HG03378 (cell line): ENCODE data around the gene PPFIA1.

Experiments used
- ATAC-seq: cut with Tn5 transposase; IDR thresholded peaks from one replicate; pipeline ENCODE4 v1.9.1; 2021; ENCODE audit warnings: mild to moderate bottlenecking, moderate library complexity; ENCODE audit not compliant: unreplicated experiment

Gene PPFIA1

DNA sequence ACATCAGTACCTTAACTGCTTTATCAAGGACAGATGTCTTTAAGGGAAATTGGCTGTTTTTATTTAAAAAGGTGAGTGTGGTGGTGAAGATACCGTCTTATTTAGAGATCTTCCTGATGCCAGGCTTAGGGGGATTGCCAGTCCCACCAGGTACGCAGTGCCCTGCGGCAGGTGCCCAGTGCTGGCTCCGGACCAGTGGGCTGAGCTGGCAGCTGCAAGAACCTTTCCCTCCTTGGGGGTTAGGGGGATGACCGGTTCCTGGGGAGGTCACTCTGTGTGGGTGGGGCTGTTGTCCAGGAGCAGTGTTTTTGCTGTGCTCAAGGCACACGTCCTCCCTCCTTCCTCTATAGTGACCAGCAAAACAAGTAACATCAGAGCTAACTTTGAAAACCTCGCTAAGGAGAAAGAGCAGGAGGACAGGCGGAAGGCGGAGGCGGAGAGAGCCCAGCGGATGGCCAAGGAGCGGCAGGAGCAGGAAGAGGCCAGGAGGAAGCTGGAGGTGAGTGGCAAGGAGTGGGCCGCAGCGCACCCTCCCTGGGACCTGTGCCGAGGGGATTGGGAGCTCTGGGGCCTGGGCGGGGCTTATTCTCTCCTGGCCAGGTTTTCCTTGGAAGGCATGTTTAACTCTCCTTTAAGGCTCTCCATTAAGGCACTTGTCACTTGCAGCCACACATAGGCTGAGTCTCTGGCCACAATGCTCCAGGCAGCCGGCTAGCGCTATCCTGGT is 158.4 kb downstream of the PPFIA1 start:
- no peak for ATAC-seq

DNA sequence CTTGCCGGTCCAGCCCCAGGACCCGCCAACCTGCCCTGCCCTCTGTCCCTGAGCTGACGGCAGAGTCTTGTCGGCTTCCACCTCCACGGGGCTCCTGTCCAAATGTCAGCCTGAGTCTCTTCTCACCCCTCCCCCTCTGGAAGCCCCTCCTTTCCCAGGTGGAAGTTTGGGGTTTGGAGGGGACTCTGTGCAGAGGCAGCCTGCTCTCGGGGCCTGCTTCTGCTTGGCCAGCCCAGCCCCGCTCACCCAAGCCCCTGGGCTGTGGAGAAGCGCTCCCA is 158.9 kb downstream of the PPFIA1 start:
- ATAC-seq = no peak

DNA sequence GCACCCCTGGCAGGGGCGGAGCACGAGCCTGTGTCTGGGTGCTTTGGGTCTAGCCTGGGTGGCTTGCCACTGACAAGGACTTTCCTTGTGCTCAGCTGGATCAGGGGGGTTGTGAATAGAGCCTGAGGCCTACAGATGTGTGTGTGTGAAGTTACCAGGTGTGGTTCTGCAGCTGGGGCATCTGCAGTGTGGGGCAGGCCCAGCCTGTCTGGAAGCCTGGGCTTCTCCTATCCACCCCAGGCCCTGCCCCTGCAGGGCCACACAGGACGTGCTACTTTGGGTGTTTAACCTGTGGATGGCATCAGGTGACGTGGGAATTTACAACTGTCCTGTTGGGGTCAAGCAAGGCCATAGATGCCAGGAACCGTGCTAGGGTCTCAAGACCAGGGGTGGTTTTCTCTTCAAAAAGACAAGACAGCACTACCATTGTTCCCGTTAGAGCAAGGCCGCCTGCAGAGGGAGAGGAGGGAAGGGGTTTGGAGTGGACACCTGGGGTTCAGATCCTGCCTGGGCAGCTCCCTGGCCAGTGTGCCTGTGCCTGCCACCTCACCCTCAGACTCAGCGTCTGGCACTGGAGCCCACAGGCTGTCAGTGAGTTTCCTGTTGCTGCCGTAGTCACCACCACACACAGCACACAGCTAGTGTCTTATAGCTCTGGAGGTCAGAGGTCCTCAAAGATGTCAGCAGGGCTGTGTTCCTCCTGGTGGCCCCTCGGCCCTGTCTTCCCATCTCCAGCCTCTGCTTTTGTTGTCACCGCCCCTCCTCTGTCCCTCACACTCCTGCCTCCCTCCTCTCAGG is 159.4 kb downstream of the PPFIA1 start:
- ATAC-seq = no peak

DNA sequence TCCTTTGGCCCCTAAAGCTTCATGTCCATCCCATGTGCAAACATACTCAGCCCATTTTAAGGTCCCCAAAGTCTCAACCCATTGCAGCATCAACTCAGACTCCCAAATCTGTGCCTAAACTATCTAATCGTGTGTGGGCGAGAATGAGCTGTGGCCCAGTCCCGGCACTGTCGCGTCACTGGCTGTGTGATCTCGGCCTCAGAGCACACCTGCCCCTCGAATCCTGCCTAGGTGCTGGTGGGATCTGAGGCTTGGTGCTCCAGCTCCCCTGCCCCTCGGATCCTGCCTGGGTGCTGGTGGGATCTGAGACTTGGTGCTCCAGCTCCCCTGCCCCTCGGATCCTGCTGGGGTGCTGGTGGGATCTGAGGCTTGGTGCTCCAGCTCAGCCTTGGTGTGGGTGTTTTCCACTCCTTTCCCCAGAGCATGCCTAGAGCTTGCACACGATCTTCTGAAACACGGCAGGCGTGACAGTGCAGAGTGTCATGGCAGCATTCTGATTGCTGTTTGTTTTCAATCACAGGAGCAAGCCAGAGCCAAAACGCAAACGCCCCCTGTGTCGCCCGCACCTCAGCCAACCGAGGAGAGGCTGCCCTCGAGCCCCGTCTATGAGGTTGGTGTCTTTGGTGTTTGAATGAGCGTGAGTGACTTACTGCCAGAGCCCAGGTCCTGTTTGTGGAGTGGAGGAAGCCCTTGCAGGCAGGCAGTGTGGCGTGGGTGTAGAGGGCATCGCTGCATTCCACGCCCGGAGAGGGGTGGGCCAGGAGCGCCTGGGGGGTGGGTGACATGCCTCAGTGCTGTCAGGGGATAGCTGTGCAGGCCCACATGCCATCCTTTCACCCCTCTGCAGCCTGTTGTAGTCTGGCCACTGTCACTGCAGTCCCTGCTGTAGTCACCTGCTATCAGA is 160.4 kb downstream of the PPFIA1 start:
- no peak for ATAC-seq

DNA sequence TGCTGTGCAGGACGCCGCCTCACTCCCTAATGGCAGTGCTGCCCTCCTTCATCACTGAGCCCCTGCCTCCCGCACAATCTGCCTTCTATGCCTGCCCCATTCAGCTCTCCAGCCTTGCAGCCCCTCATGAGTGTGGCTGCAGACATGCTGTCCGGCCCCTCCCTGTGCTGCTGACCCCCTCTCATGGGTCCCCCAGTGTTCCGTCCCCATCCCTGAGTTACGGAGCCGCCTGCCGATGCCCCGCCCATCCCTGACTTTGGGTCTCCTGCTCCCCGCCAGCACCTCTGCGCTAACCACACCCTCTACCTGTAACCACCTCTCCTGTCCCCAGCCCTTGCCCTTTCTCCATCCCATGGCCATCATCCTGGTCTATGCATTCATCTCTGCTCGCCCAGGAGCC is 161.1 kb downstream of the PPFIA1 start:
- ATAC-seq = no peak

DNA sequence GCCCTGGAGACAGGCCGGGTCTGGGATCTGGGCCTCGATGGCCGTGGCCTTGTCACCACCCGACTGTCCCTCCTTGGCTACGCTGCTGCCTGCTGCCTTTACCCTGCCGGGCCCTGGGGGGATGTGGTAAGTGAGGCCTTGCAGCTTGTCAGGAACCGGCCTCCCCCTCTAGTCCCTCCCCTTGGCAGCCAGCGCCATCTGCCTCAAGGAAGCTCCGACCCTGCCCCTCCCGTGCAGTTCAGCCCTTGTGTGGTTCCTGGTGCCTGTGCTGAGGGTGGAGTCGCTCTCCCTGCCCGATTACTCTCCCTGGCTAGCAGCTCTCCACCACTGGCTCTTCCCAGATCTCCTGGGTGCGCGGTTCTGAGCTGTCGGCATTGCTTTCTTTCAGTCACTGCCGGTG is 161.6 kb downstream of the PPFIA1 start:
- no peak for ATAC-seq

DNA sequence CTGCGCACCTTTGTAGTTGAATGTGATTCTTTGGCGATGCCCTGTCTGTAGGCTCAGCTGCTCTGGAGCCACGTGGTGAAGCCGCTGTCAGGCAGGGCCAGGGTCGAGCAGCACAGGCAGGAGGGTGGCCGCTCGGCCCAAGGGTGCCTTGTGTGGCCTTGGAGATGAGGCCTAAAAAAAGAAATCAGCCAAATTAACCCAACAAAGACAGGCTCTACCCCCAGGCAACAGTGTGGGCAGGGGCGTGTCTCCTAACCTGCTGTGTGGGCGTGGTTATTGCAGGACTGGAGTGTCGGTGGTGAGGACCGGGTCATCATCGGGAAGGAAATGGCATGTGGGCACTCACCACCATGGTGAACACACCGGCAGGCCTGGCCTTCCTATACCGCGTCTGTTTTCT is 162.1 kb downstream of the PPFIA1 start:
- no peak for ATAC-seq

DNA sequence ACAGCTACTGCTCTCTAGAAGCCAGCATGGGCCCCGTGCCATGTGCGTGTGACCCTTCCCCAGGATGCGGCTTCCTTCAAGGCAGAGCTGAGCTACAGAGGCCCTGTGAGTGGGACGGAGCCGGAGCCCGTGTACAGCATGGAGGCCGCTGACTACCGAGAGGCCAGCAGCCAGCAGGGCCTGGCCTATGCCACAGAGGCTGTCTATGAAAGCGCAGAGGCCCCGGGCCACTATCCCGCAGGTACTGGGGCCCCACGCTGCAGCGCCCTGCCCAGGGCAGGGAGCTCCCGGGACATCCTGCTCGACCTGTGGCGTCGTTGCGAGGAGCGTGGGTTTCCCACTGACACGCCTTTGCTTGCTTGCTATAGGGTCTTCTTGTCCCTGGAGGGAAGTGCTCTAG is 162.5 kb downstream of the PPFIA1 start:
- no peak for ATAC-seq

DNA sequence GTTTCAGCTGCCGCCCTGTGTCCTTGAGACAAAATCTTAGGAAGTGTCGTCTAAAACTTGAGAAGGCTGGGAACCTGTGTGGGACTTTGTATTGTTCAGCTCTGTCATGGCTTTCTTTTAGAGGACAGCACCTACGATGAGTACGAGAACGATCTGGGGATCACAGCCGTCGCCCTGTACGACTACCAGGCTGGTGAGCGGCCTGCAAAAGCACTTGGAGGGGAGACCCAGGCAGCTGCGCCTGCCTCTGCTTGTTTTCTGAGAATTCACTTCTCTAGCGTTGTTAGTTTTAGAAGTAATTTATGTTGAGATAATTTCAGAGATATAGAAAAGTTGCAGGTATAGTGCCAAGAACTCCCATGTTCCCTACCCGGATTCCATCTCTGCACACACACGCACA is 163.0 kb downstream of the PPFIA1 start:
- ATAC-seq = no peak
